ENCODE measurements around the gene IL2RA. TPM values are rescaled to one million over a fixed set of nuclear protein-coding genes. Genes with fewer than 3 reads are reported as not detected.
"Not testable (repeated sequence)": the region's sequence is repeated elsewhere in the genome, so short reads cannot be mapped to it uniquely, and the experiment has no call there.

Gene IL2RA
- total RNA-seq, 1 experiment from 2014 or later = not detected

DNA sequence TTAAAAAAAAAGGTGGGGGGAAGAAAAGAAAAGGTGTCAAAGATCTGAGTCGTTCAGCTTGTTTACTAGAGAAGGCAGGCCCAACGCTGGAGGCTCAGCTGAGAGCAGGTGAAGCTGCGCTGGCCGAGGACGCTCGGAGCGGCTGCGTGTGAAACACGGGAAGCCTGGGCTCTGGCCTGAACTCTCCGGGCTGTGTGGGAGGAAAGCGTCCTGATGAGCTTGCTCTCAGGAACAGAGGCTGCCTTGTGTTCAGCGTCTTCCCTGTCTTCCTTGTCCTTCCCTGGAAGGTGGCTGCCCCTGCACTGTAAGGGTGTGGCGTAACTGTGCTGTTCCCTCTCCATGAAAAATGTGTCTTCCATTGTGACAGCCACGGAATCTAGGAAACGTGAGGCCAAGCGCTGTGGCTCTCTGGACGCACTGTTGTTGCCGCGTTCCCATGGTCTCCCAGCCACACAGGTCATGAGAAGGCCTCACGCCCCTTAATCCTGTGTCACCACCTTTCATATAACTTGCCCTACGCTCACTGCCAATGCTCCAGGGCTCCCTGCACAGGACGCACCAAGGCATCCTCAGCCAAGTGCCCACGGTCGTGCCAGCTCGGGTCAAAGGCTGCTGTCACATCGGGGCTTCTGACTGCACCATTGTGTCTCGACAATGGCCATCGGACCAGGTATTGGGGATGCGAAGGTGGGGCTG lies 100.6 kb downstream of the IL2RA start:
- no peak for DNase-seq (ENCODE audit: low read depth)

GRCh38 chr10:5960973-5961275 lies 101.2 kb downstream of the IL2RA start:
- not testable (repeated sequence) for DNase-seq (ENCODE audit: low read depth)

Other genes with a start within 250 kb of the IL2RA start
- 199 and 210 TPM in 2 replicates for gene GDI2, start 248.9 kb downstream of the IL2RA start, total RNA-seq (2014; rRNA removed; shearing (Covaris generic))
- 1.6 and 3.7 TPM in 2 replicates for gene ANKRD16, start 172.5 kb downstream of the IL2RA start, total RNA-seq (2014; rRNA removed; shearing (Covaris generic))
- 32.3 and 51.9 TPM in 2 replicates for gene FBH1, start 172.1 kb downstream of the IL2RA start, total RNA-seq (2014; rRNA removed; shearing (Covaris generic))
- 14.9 and 26.3 TPM in 2 replicates for gene IL15RA, start 84.8 kb downstream of the IL2RA start, total RNA-seq (2014; rRNA removed; shearing (Covaris generic))
- 15.5 and 17.1 TPM in 2 replicates for gene RBM17, start 26.7 kb upstream of the IL2RA start, total RNA-seq (2014; rRNA removed; shearing (Covaris generic))
- gene PFKFB3, start 140.6 kb upstream of the IL2RA start, total RNA-seq (2014; rRNA removed; shearing (Covaris generic)) = 20.3 and 23.4 TPM in 2 replicates